Tracheal epithelial cell (primary cell): ENCODE measurements around the gene DNAH14. TPM values are rescaled to one million over a fixed set of nuclear protein-coding genes. Genes with fewer than 3 reads are reported as not detected.

Experiments
- total RNA-seq: library from RNA; depleted of rRNA; stranded (reverse); fragments of >200 nt; gene quantifications from 2 replicates; pipeline ENCODE4 v1.2.1, GENCODE V29; 2014

The DNAH14 gene
- total RNA-seq: 11.1 and 21.0 TPM in 2 replicates

DNA sequence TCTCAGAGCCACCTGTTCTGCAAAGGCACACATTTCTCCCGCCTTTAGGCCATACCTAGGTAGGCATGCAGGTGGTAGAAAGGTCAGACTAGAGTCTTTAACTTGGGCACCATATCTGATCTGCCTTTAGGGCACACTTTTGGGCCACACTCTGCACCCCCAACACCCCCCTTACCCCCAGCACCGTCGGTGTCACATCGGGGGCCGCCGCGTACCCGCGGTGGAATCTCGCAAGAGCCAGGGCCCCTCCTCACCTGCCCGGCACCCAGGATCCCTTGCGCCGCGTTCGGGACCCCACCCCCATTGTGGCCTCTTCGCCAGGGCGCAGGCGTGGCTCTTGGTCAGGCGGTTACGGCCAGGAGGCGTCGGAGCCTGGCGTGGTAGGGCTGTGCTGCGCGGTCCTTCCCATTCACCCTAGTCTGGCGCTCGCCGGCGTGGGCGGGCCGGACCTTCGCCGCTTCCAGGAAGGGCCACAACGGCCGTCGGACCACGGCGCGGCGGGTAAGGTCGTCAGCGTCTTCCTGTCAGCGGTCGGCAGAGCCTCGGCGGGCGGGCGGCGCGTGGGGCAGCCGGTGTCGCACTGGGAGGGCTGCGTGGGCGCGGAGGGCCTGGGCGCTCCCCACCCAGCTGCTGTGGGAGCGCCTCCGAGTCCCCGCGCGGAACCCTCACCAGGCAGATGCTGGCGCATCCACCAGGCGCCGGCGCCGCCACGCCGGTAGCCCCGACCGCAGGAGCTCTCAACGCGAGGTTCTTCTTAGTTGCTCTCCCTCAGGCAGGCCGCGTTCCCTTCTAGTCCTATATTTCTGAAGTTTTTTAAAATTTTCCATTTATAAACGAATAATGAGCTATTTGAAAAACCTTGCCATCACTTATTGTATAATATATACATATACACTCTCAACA lies at the start of gene DNAH14:
Gene DNAH14, plus strand, starts transcription at position 341 of the 903 bp plus-strand sequence. CDS start 23,028 bp downstream, outside the sequence.

DNA sequence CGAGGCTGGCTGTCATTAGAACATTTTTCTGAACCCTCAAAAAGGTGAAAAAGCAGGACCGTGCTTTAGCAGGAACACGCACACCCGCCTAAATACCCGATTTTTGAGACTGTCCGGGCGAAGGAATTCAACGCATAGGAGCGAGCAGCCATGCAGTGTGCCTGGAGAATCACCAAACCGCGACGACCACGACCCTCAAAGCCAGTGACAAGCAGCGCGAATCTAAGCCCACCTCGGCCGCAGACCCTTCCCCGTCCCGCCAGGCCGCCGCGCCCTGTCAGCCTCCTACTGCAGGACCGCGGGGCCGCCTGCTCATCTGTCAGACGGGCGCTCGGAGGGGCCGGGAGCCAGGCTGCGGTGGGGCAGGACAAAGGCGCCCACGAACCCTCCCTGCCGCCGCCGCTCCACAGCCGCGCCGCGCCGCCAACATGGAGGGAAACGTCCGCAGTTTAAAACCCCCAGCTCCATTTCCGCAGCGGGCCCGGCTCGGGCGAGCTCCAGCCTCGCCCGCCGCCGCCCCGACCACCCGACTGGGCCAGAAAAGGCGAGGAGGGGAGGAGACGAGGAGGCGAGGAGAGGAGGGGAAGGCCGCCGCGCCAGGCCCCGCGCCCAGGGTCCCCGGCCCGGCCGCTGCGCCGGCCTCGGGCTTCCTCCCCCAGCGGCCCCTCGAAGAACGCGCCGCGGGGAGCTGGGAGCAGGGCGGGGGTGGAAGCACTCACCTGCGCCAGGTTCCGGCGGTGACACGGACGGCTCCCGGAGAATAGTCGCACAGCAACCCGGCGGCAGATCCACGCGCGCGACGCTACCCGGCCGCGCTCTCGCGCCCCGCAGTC lies 498.0 kb downstream of the DNAH14 start, which contains the start of gene LBR:
Gene LBR, minus strand, starts transcription at position 804 of the 833 bp plus-strand sequence. CDS start 3,963 bp downstream, outside the sequence.

